Neural progenitor cell (in vitro differentiated cells): Measurements from ENCODE around the gene PROSER1. TPM values are rescaled to one million over a fixed set of nuclear protein-coding genes. Genes with fewer than 3 reads are reported as not detected.

ENCODE experiments used
- DNase-seq: peaks from one replicate; pipeline ENCODE4 v3.0.0-alpha.2; 2016; ENCODE audit warnings: low spot score
- H2AFZ ChIP-seq: fragments of 200-600 bp; sonication (generic); replicated peaks from 2 replicates; pipeline ENCODE4 v1.6.1; 2016; ENCODE audit warnings: antibody characterized with exemption
- H3F3A ChIP-seq: fragments of 200-600 bp; sonication (generic); 2 replicates; pipeline ENCODE4 v1.6.1; 2016; ENCODE audit warnings: antibody characterized with exemption, low read depth
- H3K27ac ChIP-seq: fragments of 200-600 bp; sonication (generic); 2 replicates; pipeline ENCODE4 v1.5.1; 2016; ENCODE audit warnings: mild to moderate bottlenecking
- H3K27me3 ChIP-seq: fragments of 200-600 bp; sonication (generic); 2 replicates; pipeline ENCODE4 v1.6.1; 2016; ENCODE audit warnings: mild to moderate bottlenecking, moderate library complexity
- H3K36me3 ChIP-seq: fragments of 200-600 bp; sonication (generic); 2 replicates; pipeline ENCODE4 v1.5.1; 2016
- H3K4me1 ChIP-seq: fragments of 200-600 bp; sonication (generic); 2 replicates; pipeline ENCODE4 v1.6.1; 2016; ENCODE audit warnings: mixed run types
- H3K4me2 ChIP-seq: fragments of 200-600 bp; sonication (generic); 2 replicates; pipeline ENCODE4 v1.6.1; 2016
- H3K4me3 ChIP-seq: fragments of 200-600 bp; sonication (generic); 2 replicates; pipeline ENCODE4 v1.5.1; 2016
- H3K79me2 ChIP-seq: fragments of 200-600 bp; sonication (generic); 2 replicates; pipeline ENCODE4 v1.6.1; 2016; ENCODE audit warnings: low read depth
- H3K9ac ChIP-seq: fragments of 200-600 bp; sonication (generic); 2 replicates; pipeline ENCODE4 v1.6.1; 2016
- H3K9me3 ChIP-seq: fragments of 200-600 bp; sonication (generic); 2 replicates; pipeline ENCODE4 v1.5.1; 2016; ENCODE audit warnings: low read depth
- H4K20me1 ChIP-seq: fragments of 200-600 bp; sonication (generic); 2 replicates; pipeline ENCODE4 v1.6.1; 2016; ENCODE audit warnings: low read depth
- H3K27ac Mint-ChIP-seq: 3 replicates; pipeline ENCODE4 v1.8.0; 2021; ENCODE audit warnings: mixed read lengths
- H3K27me3 Mint-ChIP-seq: 2 replicates; pipeline ENCODE4 v1.8.0; 2022; ENCODE audit warnings: low read depth, mild to moderate bottlenecking, inconsistent platforms, moderate library complexity, mixed read lengths; ENCODE audit not compliant: insufficient read depth
- H3K36me3 Mint-ChIP-seq: 3 replicates; pipeline ENCODE4 v1.8.0; 2021; ENCODE audit warnings: mixed read lengths
- H3K4me1 Mint-ChIP-seq: 3 replicates; pipeline ENCODE4 v1.8.0; 2021; ENCODE audit warnings: mixed read lengths
- H3K4me3 Mint-ChIP-seq: 3 replicates; pipeline ENCODE4 v1.8.0; 2021; ENCODE audit warnings: mild to moderate bottlenecking, moderate library complexity, mixed read lengths
- H3K9me3 Mint-ChIP-seq: 3 replicates; pipeline ENCODE4 v1.8.0; 2020; ENCODE audit warnings: mixed read lengths
- CTCF ChIP-seq: fragments of 200-600 bp; sonication (generic); IDR thresholded peaks from 2 replicates; pipeline ENCODE4 v1.5.1; 2017; ENCODE audit warnings: antibody characterized with exemption, mild to moderate bottlenecking
- EZH2 ChIP-seq: fragments of 200-600 bp; sonication (generic); IDR thresholded peaks from 2 replicates; pipeline ENCODE4 v1.6.1; 2017; ENCODE audit warnings: antibody characterized with exemption, mild to moderate bottlenecking, moderate library complexity
- EZH2phosphoT487 ChIP-seq: fragments of 200-600 bp; sonication (generic); IDR thresholded peaks from 2 replicates; pipeline ENCODE4 v1.6.1; 2017; ENCODE audit warnings: antibody characterized with exemption
- total RNA-seq: library from RNA; depleted of rRNA; stranded (reverse); fragments of >200 nt; gene quantifications from 2 replicates; pipeline ENCODE4 v1.2.3, GENCODE V29; 2015; ENCODE audit warnings: low replicate concordance

The PROSER1 gene
- total RNA-seq, 1 donor from 2014 or later, result 72.0 TPM

DNA sequence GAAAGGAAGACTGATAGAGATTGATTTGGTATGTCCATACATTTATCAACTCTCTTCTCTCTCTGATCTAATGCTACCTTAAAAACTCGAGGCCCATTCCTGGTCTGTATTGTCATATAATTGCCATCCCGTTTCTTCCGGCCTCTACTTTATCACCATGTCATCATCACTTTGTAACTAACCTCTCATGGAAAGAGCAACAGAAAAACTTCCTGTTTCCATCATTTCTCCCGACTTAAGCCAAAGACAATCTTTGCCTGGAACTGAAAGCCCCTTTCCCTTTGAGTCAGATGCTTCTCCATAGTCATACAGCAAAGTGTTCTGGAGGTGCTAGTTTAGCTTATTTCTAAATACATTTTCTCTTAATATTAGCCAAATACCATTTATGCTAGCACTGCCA, 44.5 kb downstream of the PROSER1 start:
- Histone ChIP-seq H3K4me3 (no peak overlapping the region), H3F3A (peaks cover 10% of the 10 kb centered on the region), H3K27me3 (no peaks in the 10 kb centered on the region), H3K9me3 (no peaks in the 10 kb centered on the region), H3K79me2 (no peaks in the 10 kb centered on the region), H2AFZ (peak overlapping the region; percentile 75), H3K4me1 (peaks cover 11% of the 10 kb centered on the region), H3K27ac (no peak overlapping the region), H3K36me3 (no peaks in the 10 kb centered on the region), H3K4me2 (no peak overlapping the region), H3K9ac (no peak overlapping the region), H4K20me1 (no peaks in the 10 kb centered on the region)
- Mint-ChIP-seq H3K9me3 (no peaks in the 10 kb centered on the region), H3K27ac (no peak overlapping the region), H3K27me3 (peaks cover 2% of the 10 kb centered on the region), H3K36me3 (no peaks in the 10 kb centered on the region), H3K4me1 (peaks cover 8% of the 10 kb centered on the region), H3K4me3 (no peak overlapping the region)
- no peak for DNase-seq
- TF ChIP-seq EZH2 (no peak), EZH2phosphoT487 (no peak), CTCF (no peak)

GRCh38 chr13:38990693-38991092, 47.2 kb downstream of the PROSER1 start, which contains the start of gene STOML3:
Gene STOML3 (minus strand): TSS chr13:38990831. CDS start chr13:38990721, 110 bp downstream.
- Mint-ChIP-seq H3K27ac (peak within 1 kb of the TSS; percentile 39), H3K4me1 (peaks cover 8% of the 10 kb centered on the region), H3K4me3 (no peak within 1 kb of the TSS), H3K27me3 (peaks cover 2% of the 10 kb centered on the region), H3K36me3 (no peaks in the 10 kb centered on the region), H3K9me3 (no peaks in the 10 kb centered on the region)
- peak; percentile 11 for DNase-seq
- Histone ChIP-seq H3F3A (peaks cover 24% of the 10 kb centered on the region), H3K79me2 (no peaks in the 10 kb centered on the region), H3K4me1 (peaks cover 16% of the 10 kb centered on the region), H4K20me1 (no peaks in the 10 kb centered on the region), H3K9ac (no peak within 1 kb of the TSS), H3K9me3 (no peaks in the 10 kb centered on the region), H3K4me3 (no peak within 1 kb of the TSS), H3K36me3 (no peaks in the 10 kb centered on the region), H3K27me3 (no peaks in the 10 kb centered on the region), H3K27ac (no peak within 1 kb of the TSS), H3K4me2 (peak within 1 kb of the TSS; percentile 32), H2AFZ (peak within 1 kb of the TSS; percentile 79)
- no peak for TF ChIP-seq EZH2phosphoT487

GRCh38 chr13:38981096-38981495, 56.8 kb downstream of the PROSER1 start:
- H3K27me3 Mint-ChIP-seq, result peaks cover 10% of the 10 kb centered on the region
- TF ChIP-seq EZH2 (no peak), EZH2phosphoT487 (no peak), CTCF (no peak)
- Histone ChIP-seq H3K9ac (no peak overlapping the region), H3K27me3 (no peaks in the 10 kb centered on the region), H3K27ac (peak overlapping the region; percentile 95), H3K4me1 (peaks cover 25% of the 10 kb centered on the region), H3F3A (peaks cover 32% of the 10 kb centered on the region), H3K4me3 (peak overlapping the region; percentile 23), H3K36me3 (no peaks in the 10 kb centered on the region), H4K20me1 (no peaks in the 10 kb centered on the region), H3K79me2 (no peaks in the 10 kb centered on the region), H2AFZ (no peak overlapping the region), H3K4me2 (peak overlapping the region; percentile 65), H3K9me3 (no peaks in the 10 kb centered on the region)
- H3K9me3 Mint-ChIP-seq, result peaks cover 11% of the 10 kb centered on the region
- H3K27ac Mint-ChIP-seq, result no peak overlapping the region
- peak; percentile 15 for DNase-seq
- no peaks in the 10 kb centered on the region for H3K36me3 Mint-ChIP-seq
- H3K4me3 Mint-ChIP-seq, result no peak overlapping the region
- peaks cover 18% of the 10 kb centered on the region for H3K4me1 Mint-ChIP-seq

DNA sequence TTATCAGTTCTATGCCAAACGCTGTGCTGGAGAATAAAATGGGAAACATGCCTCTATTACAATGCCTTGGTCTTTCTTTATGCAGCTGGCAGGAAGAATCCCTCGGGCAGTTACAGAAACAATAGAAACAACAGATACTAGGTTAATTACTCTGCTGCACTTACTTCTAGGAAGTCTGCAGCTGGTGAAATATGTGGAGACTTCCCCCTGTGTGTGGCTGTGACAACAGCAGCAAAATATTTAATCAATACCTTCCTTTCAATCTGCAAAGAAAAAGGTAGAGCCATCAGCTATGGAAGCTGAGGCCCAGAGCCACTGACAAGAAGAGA, 57.2 kb downstream of the PROSER1 start:
- no peak overlapping the region for H3K4me3 Mint-ChIP-seq
- peaks cover 32% of the 10 kb centered on the region for H3F3A ChIP-seq
- H3K27ac ChIP-seq, result peak overlapping the region; percentile 95
- H2AFZ ChIP-seq, result no peak overlapping the region
- H3K36me3 ChIP-seq, result no peaks in the 10 kb centered on the region
- H3K36me3 Mint-ChIP-seq, result no peaks in the 10 kb centered on the region
- H3K4me1 Mint-ChIP-seq, result peaks cover 18% of the 10 kb centered on the region
- H3K4me2 ChIP-seq, result peak overlapping the region; percentile 65
- H3K27me3 ChIP-seq, result no peaks in the 10 kb centered on the region
- peak overlapping the region; percentile 23 for H3K4me3 ChIP-seq
- DNase-seq, result peak; percentile 23
- TF ChIP-seq CTCF, result no peak
- no peak for TF ChIP-seq EZH2phosphoT487
- no peak for TF ChIP-seq EZH2
- no peaks in the 10 kb centered on the region for H3K9me3 ChIP-seq
- peaks cover 11% of the 10 kb centered on the region for H3K9me3 Mint-ChIP-seq
- peaks cover 10% of the 10 kb centered on the region for H3K27me3 Mint-ChIP-seq
- H3K27ac Mint-ChIP-seq, result no peak overlapping the region
- peaks cover 25% of the 10 kb centered on the region for H3K4me1 ChIP-seq
- no peak overlapping the region for H3K9ac ChIP-seq
- no peaks in the 10 kb centered on the region for H4K20me1 ChIP-seq
- no peaks in the 10 kb centered on the region for H3K79me2 ChIP-seq
